HG02588 (cell line): ENCODE results near the gene CKS1B.
A peak's percentile ranks its signal among the peaks of the same experiment; 100 is the strongest.

ENCODE experiments used
- ATAC-seq: cut with Tn5 transposase; IDR thresholded peaks from one replicate; pipeline ENCODE4 v1.9.1; 2021; ENCODE audit warnings: mild to moderate bottlenecking, moderate library complexity; ENCODE audit not compliant: unreplicated experiment

Gene CKS1B

GRCh38 chr1:154945962-154946850, 28.3 kb upstream of the CKS1B start:
- no peak for ATAC-seq

GRCh38 chr1:154948079-154948478, 26.4 kb upstream of the CKS1B start:
- ATAC-seq: no peak

- no peak for ATAC-seq
Measured at GRCh38 chr1:154951901-154952657, 22.4 kb upstream of the CKS1B start.

GRCh38 chr1:154952664-154953063, 21.8 kb upstream of the CKS1B start:
- no peak for ATAC-seq

GRCh38 chr1:154953611-154954038, 20.9 kb upstream of the CKS1B start:
- ATAC-seq: no peak

GRCh38 chr1:154954541-154954940, 19.9 kb upstream of the CKS1B start:
- no peak for ATAC-seq

- no peak for ATAC-seq
Measured at GRCh38 chr1:154955039-154955717, 19.3 kb upstream of the CKS1B start.

GRCh38 chr1:154955718-154956543, 18.6 kb upstream of the CKS1B start, which contains the start of gene PBXIP1:
Gene PBXIP1, minus strand, starts transcription at chr1:154956099. Its CDS starts 2,378 bp downstream, at chr1:154953721.
- peak; percentile 59 for ATAC-seq

- no peak for ATAC-seq
Measured at GRCh38 chr1:154956544-154956941, 17.9 kb upstream of the CKS1B start.

GRCh38 chr1:154957091-154957657, 17.3 kb upstream of the CKS1B start:
- ATAC-seq: no peak

GRCh38 chr1:154958036-154958435, 16.4 kb upstream of the CKS1B start:
- no peak for ATAC-seq

GRCh38 chr1:154958681-154959425, 15.6 kb upstream of the CKS1B start:
- no peak for ATAC-seq

- ATAC-seq: no peak
Measured at GRCh38 chr1:154959426-154959780, 15.1 kb upstream of the CKS1B start.

- no peak for ATAC-seq
Measured at GRCh38 chr1:154960446-154961136, 13.9 kb upstream of the CKS1B start.

- ATAC-seq: peak; percentile 75
Measured at GRCh38 chr1:154961207-154962155, 13.0 kb upstream of the CKS1B start, which contains the start of gene PYGO2. Gene PYGO2, minus strand, starts transcription at chr1:154961782. Its CDS starts 206 bp downstream, at chr1:154961576.

- no peak for ATAC-seq
Measured at GRCh38 chr1:154962156-154962749, 12.2 kb upstream of the CKS1B start.

GRCh38 chr1:154962795-154963330, 11.6 kb upstream of the CKS1B start:
- no peak for ATAC-seq
